GM23338 (cell line): ENCODE measurements around the gene CCDC92. TPM values are rescaled to one million over a fixed set of nuclear protein-coding genes. Genes with fewer than 3 reads are reported as not detected.

ENCODE experiments used
- ATAC-seq: fragments of 200-7000 bp; cut with Tn5 transposase; 3 replicates; pipeline ENCODE4 v1.9.1; 2020
- DNase-seq: peaks from one replicate; pipeline ENCODE4 v3.0.0-alpha.2; 2015; ENCODE audit warnings: low spot score
- H2AFZ ChIP-seq: fragments of 200-600 bp; sonication (generic); 2 replicates; pipeline ENCODE4 v1.8.0; 2016; ENCODE audit warnings: antibody characterized with exemption, mild to moderate bottlenecking, moderate library complexity
- H3F3A ChIP-seq: fragments of 200-600 bp; sonication (generic); replicated peaks from 2 replicates; pipeline ENCODE4 v1.8.0; 2017; ENCODE audit warnings: antibody characterized with exemption, mixed run types, low read depth
- H3K27ac ChIP-seq: fragments of 200-600 bp; sonication (generic); 2 replicates; pipeline ENCODE4 v1.6.1; 2016; ENCODE audit warnings: low read depth
- H3K27me3 ChIP-seq: fragments of 200-600 bp; sonication (generic); 2 replicates; pipeline ENCODE4 v1.8.0; 2016; ENCODE audit warnings: mild to moderate bottlenecking, mixed run types, moderate library complexity; ENCODE audit not compliant: insufficient read depth
- H3K36me3 ChIP-seq: fragments of 200-600 bp; sonication (generic); 2 replicates; pipeline ENCODE4 v1.8.0; 2016; ENCODE audit warnings: mild to moderate bottlenecking; ENCODE audit not compliant: insufficient read depth
- H3K4me1 ChIP-seq: fragments of 200-600 bp; sonication (generic); 2 replicates; pipeline ENCODE4 v1.8.0; 2016; ENCODE audit warnings: mild to moderate bottlenecking, moderate library complexity; ENCODE audit not compliant: insufficient read depth
- H3K4me2 ChIP-seq: fragments of 200-600 bp; sonication (generic); 2 replicates; pipeline ENCODE4 v1.7.1; 2017; ENCODE audit warnings: mixed run types
- H3K4me3 ChIP-seq: fragments of 200-600 bp; sonication (generic); 2 replicates; pipeline ENCODE4 v1.6.1; 2016; ENCODE audit warnings: mixed run types
- H3K79me2 ChIP-seq: fragments of 200-600 bp; sonication (generic); replicated peaks from 2 replicates; pipeline ENCODE4 v1.8.0; 2017; ENCODE audit warnings: mild to moderate bottlenecking; ENCODE audit not compliant: insufficient read depth
- H3K9me2 ChIP-seq: fragments of 200-600 bp; sonication (generic); 2 replicates; pipeline ENCODE4 v1.8.0; 2017; ENCODE audit not compliant: insufficient read depth
- H4K20me1 ChIP-seq: fragments of 200-600 bp; sonication (generic); replicated peaks from 2 replicates; pipeline ENCODE4 v1.8.0; 2017; ENCODE audit warnings: mild to moderate bottlenecking; ENCODE audit not compliant: insufficient read depth
- H3K27ac Mint-ChIP-seq: 2 replicates; pipeline ENCODE4 v1.8.0; 2020; ENCODE audit warnings: inconsistent platforms, mild to moderate bottlenecking, moderate library complexity, mixed read lengths
- H3K27me3 Mint-ChIP-seq: 3 replicates; pipeline ENCODE4 v1.8.0; 2022; ENCODE audit warnings: low read depth, mild to moderate bottlenecking, moderate library complexity, mixed read lengths, inconsistent platforms; ENCODE audit not compliant: insufficient read depth, poor library complexity
- H3K36me3 Mint-ChIP-seq: 3 replicates; pipeline ENCODE4 v1.8.0; 2021; ENCODE audit warnings: low read depth, mild to moderate bottlenecking, inconsistent platforms, moderate library complexity, mixed read lengths
- H3K4me1 Mint-ChIP-seq: 3 replicates; pipeline ENCODE4 v1.8.0; 2020; ENCODE audit warnings: mild to moderate bottlenecking, inconsistent platforms, mixed read lengths
- H3K4me3 Mint-ChIP-seq: 3 replicates; pipeline ENCODE4 v1.8.0; 2021; ENCODE audit warnings: moderate library complexity, mild to moderate bottlenecking, inconsistent platforms, mixed read lengths
- H3K9me3 Mint-ChIP-seq: 3 replicates; pipeline ENCODE4 v1.8.0; 2020; ENCODE audit warnings: moderate library complexity, mild to moderate bottlenecking, inconsistent platforms, mixed read lengths
- CREB1 ChIP-seq: fragments of 250-450 bp; sonication (Bioruptor Pico); IDR thresholded peaks from 2 replicates; pipeline ENCODE4 v1.5.0; 2020; ENCODE audit warnings: low read depth, mild to moderate bottlenecking, moderate library complexity
- CTCF ChIP-seq, 2 experiments: fragments of 200-600 bp in 1 of 2; sonication (generic) in 1 of 2; conservative IDR thresholded peaks; 2 replicates each; pipeline versions ENCODE4 v1.5.1 to v1.6.1; 2016 to 2017; ENCODE audit warnings: antibody characterized with exemption in 2 of 2, low read depth in 2 of 2, mild to moderate bottlenecking in 2 of 2, moderate library complexity in 1 of 2
- ETS1 ChIP-seq: IDR thresholded peaks from 2 replicates; pipeline ENCODE4 v1.6.1; 2016; ENCODE audit warnings: antibody characterized with exemption
- EZH2 ChIP-seq: fragments of 200-600 bp; sonication (generic); IDR thresholded peaks from one replicate; pipeline ENCODE4 v1.8.0; 2017; ENCODE audit warnings: antibody characterized with exemption, mild to moderate bottlenecking, low read depth; ENCODE audit not compliant: unreplicated experiment
- EZH2phosphoT487 ChIP-seq: fragments of 200-600 bp; sonication (generic); IDR thresholded peaks from one replicate; pipeline ENCODE4 v1.8.1; 2018; ENCODE audit warnings: antibody characterized with exemption; ENCODE audit not compliant: unreplicated experiment
- JUNB ChIP-seq: IDR thresholded peaks from one replicate; pipeline ENCODE4 v1.6.1; 2016; ENCODE audit warnings: antibody characterized with exemption; ENCODE audit not compliant: unreplicated experiment
- NANOG ChIP-seq: IDR thresholded peaks from 2 replicates; pipeline ENCODE4 v1.6.1; 2016; ENCODE audit warnings: antibody characterized with exemption, borderline replicate concordance
- POLR2AphosphoS5 ChIP-seq: IDR thresholded peaks from 2 replicates; pipeline ENCODE4 v1.6.1; 2016; ENCODE audit warnings: antibody characterized with exemption, low read depth
- REST ChIP-seq: IDR thresholded peaks from one replicate; pipeline ENCODE4 v1.6.1; 2018; ENCODE audit warnings: antibody characterized with exemption; ENCODE audit not compliant: unreplicated experiment
- STAT1 ChIP-seq: IDR thresholded peaks from one replicate; pipeline ENCODE4 v1.6.1; 2016; ENCODE audit warnings: antibody characterized with exemption; ENCODE audit not compliant: unreplicated experiment
- ZNF114 ChIP-seq: fragments of 250-450 bp; sonication (Bioruptor Pico); IDR thresholded peaks from 2 replicates; pipeline ENCODE4 v1.5.0; 2020; ENCODE audit warnings: mild to moderate bottlenecking, moderate library complexity
- ZNF331 ChIP-seq: fragments of 250-450 bp; sonication (Bioruptor Pico); IDR thresholded peaks from 2 replicates; pipeline ENCODE4 v1.5.0; 2020; ENCODE audit warnings: low read depth, mild to moderate bottlenecking, moderate library complexity
- ZNF462 ChIP-seq: fragments of 250-450 bp; sonication (Bioruptor Pico); IDR thresholded peaks from 2 replicates; pipeline ENCODE4 v1.5.0; 2020; ENCODE audit warnings: mild to moderate bottlenecking, moderate library complexity
- polyA plus RNA-seq: library from polyadenylated mRNA; unstranded; fragments of >200 nt; fragmentation: Nextera tagmentation; extraction: Ambion mirVana; gene quantifications from 2 replicates; pipeline ENCODE4 v1.2.1, GENCODE V29; 2016
- total RNA-seq: library from RNA; depleted of rRNA; stranded (reverse); fragments of >200 nt; shearing (Covaris generic); gene quantifications from 2 replicates; pipeline ENCODE4 v1.2.3, GENCODE V29; 2014

CCDC92 gene
- total and polyA plus RNA-seq, 2 experiments from 2014 or later = 0.08 to 0.31 TPM

- Histone ChIP-seq H3K36me3 (no peaks in the 10 kb centered on the region; the same call in 1 of the 2 replicates), H3K79me2 (no peaks in the 10 kb centered on the region), H4K20me1 (no peaks in the 10 kb centered on the region), H3K9me2 (no peaks in the 10 kb centered on the region), H3F3A (no peaks in the 10 kb centered on the region), H2AFZ (no peak overlapping the region), H3K27ac (no peak overlapping the region), H3K4me3 (no peak overlapping the region), H3K4me2 (no peak overlapping the region), H3K4me1 (no peaks in the 10 kb centered on the region), H3K27me3 (no peaks in the 10 kb centered on the region)
- TF ChIP-seq JUNB (no peak), EZH2phosphoT487 (no peak), CREB1 (no peak), ZNF331 (CRISPR knock-in tag) (no peak), ETS1 (no peak), REST (no peak), POLR2AphosphoS5 (no peak), EZH2 (no peak), STAT1 (no peak), NANOG (no peak), ZNF114 (no peak), CTCF (conservative IDR thresholded peaks at IDR 0.05; ENCODE audit: low read depth in 2 of 2) (no peak), ZNF462 (no peak)
- peaks cover 2% of the 10 kb centered on the region; the same call in 1 of the 3 replicates for H3K36me3 Mint-ChIP-seq
- no peak overlapping the region for H3K27ac Mint-ChIP-seq
- ATAC-seq (no peak), DNase-seq (no peak)
- H3K27me3 Mint-ChIP-seq = peaks cover 17% of the 10 kb centered on the region
- H3K9me3 Mint-ChIP-seq = peaks cover 14% of the 10 kb centered on the region
- H3K4me1 Mint-ChIP-seq = peaks cover 3% of the 10 kb centered on the region
- H3K4me3 Mint-ChIP-seq = no peak overlapping the region
Measured at GRCh38 chr12:123941000-123941399, 31.6 kb downstream of the CCDC92 start.
